SJCRH30 (cell line): Measurements from ENCODE around the gene USP25. TPM values are rescaled to one million over a fixed set of nuclear protein-coding genes. Genes with fewer than 3 reads are reported as not detected.

ENCODE experiments used
- DNase-seq, 2 experiments: peaks; one replicate each; pipeline ENCODE4 v3.0.0-alpha.2; 2015 to 2020
- H3K27ac ChIP-seq: fragments of 250-450 bp; sonication (Bioruptor Pico); 2 replicates; pipeline ENCODE4 v1.5.1; 2020; ENCODE audit warnings: mild to moderate bottlenecking, moderate library complexity
- H3K27me3 ChIP-seq: fragments of 250-450 bp; sonication (Bioruptor Pico); 2 replicates; pipeline ENCODE4 v1.5.1; 2020; ENCODE audit warnings: mild to moderate bottlenecking, moderate library complexity
- H3K36me3 ChIP-seq: fragments of 250-450 bp; sonication (Bioruptor Pico); 2 replicates; pipeline ENCODE4 v1.5.1; 2020; ENCODE audit warnings: mild to moderate bottlenecking, moderate library complexity
- H3K4me1 ChIP-seq: fragments of 250-450 bp; sonication (Bioruptor Pico); 2 replicates; pipeline ENCODE4 v1.5.1; 2020; ENCODE audit warnings: mild to moderate bottlenecking, moderate library complexity
- H3K4me3 ChIP-seq: fragments of 250-450 bp; sonication (Bioruptor Pico); 2 replicates; pipeline ENCODE4 v1.5.1; 2020; ENCODE audit warnings: mild to moderate bottlenecking, moderate library complexity
- H3K9me3 ChIP-seq: fragments of 250-450 bp; sonication (Bioruptor Pico); replicated peaks from 2 replicates; pipeline ENCODE4 v1.5.1; 2020; ENCODE audit warnings: mild to moderate bottlenecking, moderate library complexity
- total RNA-seq: library from RNA; depleted of rRNA; stranded (reverse); fragments of >200 nt; shearing (Covaris generic); gene quantifications from 2 replicates; pipeline ENCODE4 v1.2.3, GENCODE V29; 2014; rRNA removed

The USP25 gene
- total RNA-seq = 33.8 and 37.6 TPM in 2 replicates

- H3K27me3 ChIP-seq = no peaks in the 10 kb centered on the region
- H3K27ac ChIP-seq = peak within 1 kb of the TSS; percentile 67
- no peaks in the 10 kb centered on the region for H3K9me3 ChIP-seq
- H3K4me3 ChIP-seq = peak within 1 kb of the TSS; percentile 97
- H3K36me3 ChIP-seq = no peaks in the 10 kb centered on the region
- peak; percentile 91 to 93 for DNase-seq
- H3K4me1 ChIP-seq = peaks cover 9% of the 10 kb centered on the region
Measured at GRCh38 chr21:15729674-15730483, at the start of gene USP25. Gene USP25 (plus strand): TSS chr21:15729982. CDS start chr21:15730394, 412 bp downstream.

GRCh38 chr21:15682186-15682895, 47.4 kb upstream of the USP25 start:
- DNase-seq = no peak
- Histone ChIP-seq H3K27me3 (no peaks in the 10 kb centered on the region), H3K9me3 (0 out of 2 replicates have a peak, but pooled peaks cover 6% of the 10 kb centered on the region), H3K4me3 (no peak overlapping the region), H3K27ac (no peak overlapping the region), H3K36me3 (no peaks in the 10 kb centered on the region), H3K4me1 (no peaks in the 10 kb centered on the region)

- H3K27ac ChIP-seq = no peak overlapping the region
- no peak for DNase-seq
Measured at GRCh38 chr21:15682977-15683376, 46.8 kb upstream of the USP25 start.

GRCh38 chr21:15686506-15686905, 43.3 kb upstream of the USP25 start:
- no peak for DNase-seq
- Histone ChIP-seq H3K4me1 (no peaks in the 10 kb centered on the region), H3K27ac (no peak overlapping the region), H3K36me3 (no peaks in the 10 kb centered on the region), H3K27me3 (no peaks in the 10 kb centered on the region), H3K4me3 (no peak overlapping the region), H3K9me3 (0 out of 2 replicates have a peak, but pooled peaks cover 6% of the 10 kb centered on the region)

More at GRCh38 chr21:15682977-15683376, 46.8 kb upstream of the USP25 start:
- H3K4me1 ChIP-seq = no peaks in the 10 kb centered on the region
- no peaks in the 10 kb centered on the region for H3K36me3 ChIP-seq
- H3K27me3 ChIP-seq = no peaks in the 10 kb centered on the region
- no peak overlapping the region for H3K4me3 ChIP-seq
- 0 out of 2 replicates have a peak, but pooled peaks cover 6% of the 10 kb centered on the region for H3K9me3 ChIP-seq

GRCh38 chr21:15687208-15687607, 42.6 kb upstream of the USP25 start:
- H3K27ac ChIP-seq = no peak overlapping the region
- no peaks in the 10 kb centered on the region for H3K4me1 ChIP-seq
- no peaks in the 10 kb centered on the region for H3K27me3 ChIP-seq
- H3K9me3 ChIP-seq = 0 out of 2 replicates have a peak, but pooled peaks cover 6% of the 10 kb centered on the region
- H3K4me3 ChIP-seq = no peak overlapping the region
- no peak for DNase-seq
- no peaks in the 10 kb centered on the region for H3K36me3 ChIP-seq

GRCh38 chr21:15688016-15688415, 41.8 kb upstream of the USP25 start:
- no peaks in the 10 kb centered on the region for H3K4me1 ChIP-seq
- H3K4me3 ChIP-seq = no peak overlapping the region
- no peak for DNase-seq
- H3K36me3 ChIP-seq = no peaks in the 10 kb centered on the region
- no peak overlapping the region for H3K27ac ChIP-seq
- 0 out of 2 replicates have a peak, but pooled peaks cover 6% of the 10 kb centered on the region for H3K9me3 ChIP-seq
- no peaks in the 10 kb centered on the region for H3K27me3 ChIP-seq

GRCh38 chr21:15688809-15689208, 41.0 kb upstream of the USP25 start:
- DNase-seq = no peak
- Histone ChIP-seq H3K4me3 (no peak overlapping the region), H3K4me1 (no peaks in the 10 kb centered on the region), H3K9me3 (0 out of 2 replicates have a peak, but pooled peaks cover 6% of the 10 kb centered on the region), H3K36me3 (no peaks in the 10 kb centered on the region), H3K27me3 (no peaks in the 10 kb centered on the region), H3K27ac (no peak overlapping the region)

GRCh38 chr21:15692711-15693110, 37.1 kb upstream of the USP25 start:
- DNase-seq = no peak
- H3K4me1 ChIP-seq = no peaks in the 10 kb centered on the region
- no peak overlapping the region for H3K27ac ChIP-seq
- H3K27me3 ChIP-seq = no peaks in the 10 kb centered on the region
- H3K4me3 ChIP-seq = no peak overlapping the region
- H3K36me3 ChIP-seq = no peaks in the 10 kb centered on the region
- H3K9me3 ChIP-seq = no peaks in the 10 kb centered on the region; the same call in 1 of the 2 replicates

- no peaks in the 10 kb centered on the region for H3K36me3 ChIP-seq
- DNase-seq = no peak
- H3K27ac ChIP-seq = no peak overlapping the region
- no peaks in the 10 kb centered on the region; the same call in 1 of the 2 replicates for H3K9me3 ChIP-seq
- no peaks in the 10 kb centered on the region for H3K27me3 ChIP-seq
- no peaks in the 10 kb centered on the region for H3K4me1 ChIP-seq
- no peak overlapping the region for H3K4me3 ChIP-seq
Measured at GRCh38 chr21:15695241-15695640, 34.5 kb upstream of the USP25 start.

- Histone ChIP-seq H3K4me3 (no peak overlapping the region), H3K36me3 (no peaks in the 10 kb centered on the region), H3K27ac (no peak overlapping the region), H3K27me3 (no peaks in the 10 kb centered on the region), H3K9me3 (no peaks in the 10 kb centered on the region; the same call in 1 of the 2 replicates), H3K4me1 (no peaks in the 10 kb centered on the region)
- no peak for DNase-seq
Measured at GRCh38 chr21:15701830-15702229, 28.0 kb upstream of the USP25 start.

GRCh38 chr21:15703932-15704331, 25.9 kb upstream of the USP25 start:
- Histone ChIP-seq H3K27me3 (no peaks in the 10 kb centered on the region), H3K9me3 (no peaks in the 10 kb centered on the region), H3K36me3 (no peaks in the 10 kb centered on the region), H3K4me3 (no peak overlapping the region), H3K27ac (no peak overlapping the region), H3K4me1 (no peaks in the 10 kb centered on the region)
- DNase-seq = no peak

GRCh38 chr21:15706696-15707095, 23.1 kb upstream of the USP25 start:
- H3K4me3 ChIP-seq = no peak overlapping the region
- H3K4me1 ChIP-seq = no peaks in the 10 kb centered on the region
- H3K9me3 ChIP-seq = no peaks in the 10 kb centered on the region
- H3K27me3 ChIP-seq = no peaks in the 10 kb centered on the region
- H3K36me3 ChIP-seq = no peaks in the 10 kb centered on the region
- H3K27ac ChIP-seq = no peak overlapping the region
- DNase-seq = no peak

GRCh38 chr21:15713412-15713811, 16.4 kb upstream of the USP25 start:
- Histone ChIP-seq H3K4me3 (no peak overlapping the region), H3K9me3 (no peaks in the 10 kb centered on the region), H3K27me3 (no peaks in the 10 kb centered on the region), H3K36me3 (no peaks in the 10 kb centered on the region), H3K4me1 (no peaks in the 10 kb centered on the region), H3K27ac (no peak overlapping the region)
- no peak for DNase-seq

- Histone ChIP-seq H3K27me3 (no peaks in the 10 kb centered on the region), H3K4me3 (no peak overlapping the region), H3K9me3 (no peaks in the 10 kb centered on the region), H3K27ac (no peak overlapping the region), H3K36me3 (no peaks in the 10 kb centered on the region), H3K4me1 (no peaks in the 10 kb centered on the region)
- DNase-seq = no peak
Measured at GRCh38 chr21:15718711-15719110, 11.1 kb upstream of the USP25 start.

GRCh38 chr21:15719976-15720375, 9.8 kb upstream of the USP25 start:
- H3K27me3 ChIP-seq = no peaks in the 10 kb centered on the region
- H3K4me3 ChIP-seq = no peak overlapping the region
- H3K36me3 ChIP-seq = no peaks in the 10 kb centered on the region
- H3K27ac ChIP-seq = no peak overlapping the region
- no peaks in the 10 kb centered on the region for H3K9me3 ChIP-seq
- H3K4me1 ChIP-seq = no peaks in the 10 kb centered on the region
- DNase-seq = no peak
